Measurements from ENCODE around the gene ANO1. TPM values are rescaled to one million over a fixed set of nuclear protein-coding genes. Genes with fewer than 3 reads are reported as not detected.

Gene ANO1
- total RNA-seq, 4 donors from 2014 or later = 22.5 to 57.6 (median 41.4) TPM

DNA sequence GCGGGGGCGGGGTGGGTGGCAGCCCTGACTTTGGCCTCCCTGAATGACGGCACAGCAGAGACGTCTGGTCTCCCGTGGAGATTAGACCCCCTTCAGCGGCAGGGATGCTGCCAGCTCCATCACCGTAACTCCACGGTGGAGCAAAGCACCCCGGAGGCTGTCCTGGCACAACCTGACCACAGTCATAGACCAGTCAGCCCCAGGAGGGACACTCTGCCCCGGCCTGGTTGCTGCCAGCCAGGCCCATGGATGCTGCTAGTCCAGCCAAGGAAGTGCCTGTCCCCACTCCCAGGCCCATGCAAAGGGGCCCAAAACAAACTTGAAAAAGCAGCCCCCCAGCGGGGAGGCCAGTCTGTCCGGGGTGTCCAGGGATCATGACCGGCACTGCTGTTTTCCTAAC, 11.5 kb upstream of the ANO1 start:
- Histone ChIP-seq H3K4me1 (no peaks in the 10 kb centered on the region), H3K9me3 (no peaks in the 10 kb centered on the region), H3K36me3 (no peaks in the 10 kb centered on the region), H3K27me3 (peaks cover 81% of the 10 kb centered on the region), H3K27ac (no peak overlapping the region), H3K4me3 (no peak overlapping the region)
- no peak for ATAC-seq
- 93 to 100% methylated on average over 2 to 5 of the region's 13 CpGs for WGBS, 2 donors (ENCODE audit: low coverage in 1 of 2)
- TF ChIP-seq EP300 (IDR thresholded peaks at IDR 0.05) = no peak

DNA sequence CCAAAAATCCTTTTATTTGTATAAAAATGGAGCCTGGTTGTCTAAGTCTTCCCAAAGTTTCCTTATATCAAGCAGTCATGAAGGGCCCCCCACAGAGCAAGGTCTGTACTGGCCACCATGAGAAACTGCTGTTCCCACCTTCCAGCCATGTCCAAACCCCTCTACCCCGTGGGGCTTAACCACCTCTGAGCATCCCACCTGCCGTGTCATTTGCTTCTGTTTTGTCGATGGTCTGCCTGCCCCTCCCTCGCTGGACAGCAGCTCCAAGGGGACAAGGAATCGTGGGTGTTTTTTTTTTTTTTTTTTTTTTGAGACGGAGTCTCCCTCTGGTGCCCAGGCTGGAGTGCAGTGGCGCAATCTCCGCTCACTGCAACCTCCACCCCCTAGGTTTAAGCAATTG, 11.1 kb upstream of the ANO1 start:
- Histone ChIP-seq H3K9me3 (no peaks in the 10 kb centered on the region), H3K4me1 (no peaks in the 10 kb centered on the region), H3K36me3 (no peaks in the 10 kb centered on the region), H3K4me3 (no peak overlapping the region), H3K27me3 (peaks cover 85% of the 10 kb centered on the region), H3K27ac (no peak overlapping the region)
- no peak for TF ChIP-seq POLR2A (IDR thresholded peaks at IDR 0.05)
- WGBS, 2 donors (ENCODE audit: low coverage in 1 of 2) = 90 to 92% methylated on average over 2 to 8 of the region's 8 CpGs
- ATAC-seq = no peak

DNA sequence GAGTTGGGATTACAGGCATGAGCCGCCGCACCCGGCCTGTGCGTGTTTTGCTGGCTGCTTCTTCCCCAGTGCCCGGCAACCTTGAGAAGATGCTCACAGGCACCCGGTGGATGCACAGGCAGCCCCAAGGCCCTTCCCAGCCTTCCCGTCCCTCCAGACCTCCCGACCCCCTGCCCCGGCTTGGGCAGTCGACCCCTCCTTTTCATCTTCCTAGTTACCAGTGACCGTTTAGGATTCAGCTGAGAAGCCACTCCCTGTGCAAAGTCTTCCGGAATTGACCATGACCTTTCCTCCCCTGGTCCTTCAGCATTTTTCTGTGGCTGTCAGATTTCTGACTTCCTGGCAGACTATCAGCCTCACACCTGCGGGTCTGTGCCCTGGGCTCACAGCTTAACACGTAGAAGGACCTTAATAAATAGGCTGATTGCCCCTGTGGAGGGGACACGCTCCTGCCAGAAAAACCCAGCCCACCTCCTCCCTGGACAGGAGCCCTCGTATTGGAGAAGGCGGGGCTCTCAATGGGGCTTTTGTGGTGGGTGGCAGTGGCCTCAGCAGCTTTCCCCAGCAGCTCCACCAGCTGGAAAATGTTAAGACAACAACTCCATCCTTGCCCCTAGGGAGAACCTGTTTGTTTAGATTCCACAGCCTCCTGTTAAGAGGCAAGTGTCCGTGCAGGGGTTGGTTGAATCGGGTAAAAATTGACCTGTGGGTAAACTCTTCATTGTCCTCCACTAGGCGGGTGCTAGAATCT, 10.4 kb upstream of the ANO1 start:
- no peaks in the 10 kb centered on the region for H3K9me3 ChIP-seq
- H3K4me3 ChIP-seq = no peak overlapping the region
- H3K27me3 ChIP-seq = peaks cover 86% of the 10 kb centered on the region
- WGBS, 2 donors (ENCODE audit: low coverage in 1 of 2) = 52 to 65% methylated on average over 7 to 14 of the region's 20 CpGs
- H3K4me1 ChIP-seq = no peaks in the 10 kb centered on the region
- no peak for ATAC-seq
- H3K27ac ChIP-seq = no peak overlapping the region
- TF ChIP-seq POLR2AphosphoS5 (IDR thresholded peaks at IDR 0.05) = no peak
- TF ChIP-seq POLR2A (IDR thresholded peaks at IDR 0.05) = no peak
- TF ChIP-seq EP300 (IDR thresholded peaks at IDR 0.05) = no peak
- TF ChIP-seq, protein P1, sequence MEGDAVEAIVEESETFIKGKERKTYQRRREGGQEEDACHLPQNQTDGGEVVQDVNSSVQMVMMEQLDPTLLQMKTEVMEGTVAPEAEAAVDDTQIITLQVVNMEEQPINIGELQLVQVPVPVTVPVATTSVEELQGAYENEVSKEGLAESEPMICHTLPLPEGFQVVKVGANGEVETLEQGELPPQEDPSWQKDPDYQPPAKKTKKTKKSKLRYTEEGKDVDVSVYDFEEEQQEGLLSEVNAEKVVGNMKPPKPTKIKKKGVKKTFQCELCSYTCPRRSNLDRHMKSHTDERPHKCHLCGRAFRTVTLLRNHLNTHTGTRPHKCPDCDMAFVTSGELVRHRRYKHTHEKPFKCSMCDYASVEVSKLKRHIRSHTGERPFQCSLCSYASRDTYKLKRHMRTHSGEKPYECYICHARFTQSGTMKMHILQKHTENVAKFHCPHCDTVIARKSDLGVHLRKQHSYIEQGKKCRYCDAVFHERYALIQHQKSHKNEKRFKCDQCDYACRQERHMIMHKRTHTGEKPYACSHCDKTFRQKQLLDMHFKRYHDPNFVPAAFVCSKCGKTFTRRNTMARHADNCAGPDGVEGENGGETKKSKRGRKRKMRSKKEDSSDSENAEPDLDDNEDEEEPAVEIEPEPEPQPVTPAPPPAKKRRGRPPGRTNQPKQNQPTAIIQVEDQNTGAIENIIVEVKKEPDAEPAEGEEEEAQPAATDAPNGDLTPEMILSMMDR (IDR thresholded peaks at IDR 0.05) = no peak
- H3K36me3 ChIP-seq = no peaks in the 10 kb centered on the region

DNA sequence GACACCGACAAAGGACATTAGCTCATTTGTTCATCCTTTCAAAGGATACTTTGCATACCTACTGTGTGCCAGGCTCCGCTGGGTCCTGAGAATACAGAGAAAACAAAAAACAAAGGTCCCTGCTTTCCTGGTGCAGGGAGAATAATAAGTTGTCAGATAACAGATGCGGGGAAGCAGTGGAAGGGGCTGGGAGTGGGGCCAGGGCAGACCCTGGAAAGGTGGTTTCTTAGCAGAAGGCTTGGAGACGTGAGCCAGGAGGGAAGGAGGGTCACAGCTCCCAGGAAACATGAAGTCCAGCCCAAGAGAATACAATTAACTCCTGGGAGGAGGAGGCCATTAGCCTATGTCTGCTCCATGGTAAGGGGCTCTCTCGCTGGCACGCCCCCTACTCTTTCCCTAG, 9.8 kb upstream of the ANO1 start:
- no peaks in the 10 kb centered on the region for H3K4me1 ChIP-seq
- H3K27me3 ChIP-seq = peaks cover 86% of the 10 kb centered on the region
- H3K4me3 ChIP-seq = no peak overlapping the region
- H3K9me3 ChIP-seq = no peaks in the 10 kb centered on the region
- H3K27ac ChIP-seq = no peak overlapping the region
- no peaks in the 10 kb centered on the region for H3K36me3 ChIP-seq
- TF ChIP-seq POLR2A (IDR thresholded peaks at IDR 0.05) (no peak), EP300 (IDR thresholded peaks at IDR 0.05) (no peak), POLR2AphosphoS5 (IDR thresholded peaks at IDR 0.05) (no peak)
- TF ChIP-seq, protein P1 (IDR thresholded peaks at IDR 0.05) = no peak
- WGBS, 2 donors (ENCODE audit: low coverage in 1 of 2) = 17 to 75% methylated on average over 1 to 6 of the region's 6 CpGs
- ATAC-seq = no peak

DNA sequence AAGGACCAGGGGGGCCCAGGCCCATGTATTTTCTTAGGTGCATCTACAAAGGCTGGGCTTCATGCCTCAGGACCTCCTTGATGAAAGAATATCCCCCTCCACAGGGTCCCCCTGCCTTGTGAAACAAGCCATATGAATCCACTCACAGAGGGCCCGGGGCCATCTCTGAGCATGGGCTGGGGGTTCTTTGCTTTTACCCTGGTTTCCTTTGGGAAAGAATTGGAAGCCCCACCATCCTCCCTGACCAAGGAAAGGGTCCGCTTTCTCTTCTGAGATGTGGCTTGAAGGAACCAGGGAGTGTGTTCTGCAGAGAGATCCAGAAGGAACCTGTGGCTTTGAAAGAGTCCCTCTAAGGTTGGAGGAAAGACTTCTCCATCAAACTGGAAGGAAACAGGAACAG, 9.2 kb upstream of the ANO1 start:
- no peak for TF ChIP-seq EP300 (IDR thresholded peaks at IDR 0.05)
- TF ChIP-seq POLR2AphosphoS5 (IDR thresholded peaks at IDR 0.05) = no peak
- TF ChIP-seq POLR2A (IDR thresholded peaks at IDR 0.05) = no peak
- TF ChIP-seq, protein P1 (IDR thresholded peaks at IDR 0.05) = no peak
- no peaks in the 10 kb centered on the region for H3K36me3 ChIP-seq
- no peaks in the 10 kb centered on the region for H3K9me3 ChIP-seq
- WGBS, 2 donors (ENCODE audit: low coverage in 1 of 2) = 80% methylated on average over 1 of the region's 2 CpGs; no CpG with 5 or more reads in 1 of the 2 donors
- no peak overlapping the region for H3K27ac ChIP-seq
- peaks cover 86% of the 10 kb centered on the region for H3K27me3 ChIP-seq
- H3K4me1 ChIP-seq = no peaks in the 10 kb centered on the region
- H3K4me3 ChIP-seq = no peak overlapping the region
- ATAC-seq = no peak

DNA sequence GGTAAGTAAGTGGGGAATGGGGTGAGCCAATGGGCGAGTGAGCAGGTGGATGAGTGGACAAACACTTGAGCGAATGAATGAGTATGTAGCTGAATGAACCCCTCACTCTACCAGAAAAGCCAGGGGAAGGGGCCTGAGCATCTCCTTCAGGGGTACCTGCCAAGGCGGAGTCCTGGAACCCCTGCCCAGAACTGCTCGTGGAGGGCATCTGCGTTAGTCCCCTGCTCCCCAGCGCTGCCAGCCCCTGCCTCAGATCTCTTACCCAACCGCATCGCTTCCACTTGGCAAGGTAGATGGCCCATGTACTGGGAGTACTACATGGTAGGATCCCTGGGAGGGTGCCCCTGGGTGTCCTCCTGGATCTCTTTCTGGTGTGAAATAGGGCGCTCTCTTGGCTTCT, 7.4 kb upstream of the ANO1 start:
- Histone ChIP-seq H3K9me3 (no peaks in the 10 kb centered on the region), H3K27ac (no peak overlapping the region), H3K36me3 (no peaks in the 10 kb centered on the region), H3K27me3 (peaks cover 93% of the 10 kb centered on the region), H3K4me3 (no peak overlapping the region), H3K4me1 (no peaks in the 10 kb centered on the region)
- TF ChIP-seq, protein P1 (IDR thresholded peaks at IDR 0.05) = no peak
- no peak for TF ChIP-seq POLR2A (IDR thresholded peaks at IDR 0.05)
- TF ChIP-seq EP300 (IDR thresholded peaks at IDR 0.05) = no peak
- no peak for TF ChIP-seq POLR2AphosphoS5 (IDR thresholded peaks at IDR 0.05)
- WGBS, 2 donors (ENCODE audit: low coverage in 1 of 2) = 63 to 80% methylated on average over 2 of the region's 9 CpGs
- ATAC-seq = no peak
